Right kidney (tissue), 1 donor: ENCODE measurements around the gene CLEC16A.
"Not testable (repeated sequence)": the region's sequence is repeated elsewhere in the genome, so short reads cannot be mapped to it uniquely, and the experiment has no call there.

Experiments
- DNase-seq: peaks from one replicate; pipeline ENCODE4 v3.0.0-alpha.2; 2016

CLEC16A gene

DNA sequence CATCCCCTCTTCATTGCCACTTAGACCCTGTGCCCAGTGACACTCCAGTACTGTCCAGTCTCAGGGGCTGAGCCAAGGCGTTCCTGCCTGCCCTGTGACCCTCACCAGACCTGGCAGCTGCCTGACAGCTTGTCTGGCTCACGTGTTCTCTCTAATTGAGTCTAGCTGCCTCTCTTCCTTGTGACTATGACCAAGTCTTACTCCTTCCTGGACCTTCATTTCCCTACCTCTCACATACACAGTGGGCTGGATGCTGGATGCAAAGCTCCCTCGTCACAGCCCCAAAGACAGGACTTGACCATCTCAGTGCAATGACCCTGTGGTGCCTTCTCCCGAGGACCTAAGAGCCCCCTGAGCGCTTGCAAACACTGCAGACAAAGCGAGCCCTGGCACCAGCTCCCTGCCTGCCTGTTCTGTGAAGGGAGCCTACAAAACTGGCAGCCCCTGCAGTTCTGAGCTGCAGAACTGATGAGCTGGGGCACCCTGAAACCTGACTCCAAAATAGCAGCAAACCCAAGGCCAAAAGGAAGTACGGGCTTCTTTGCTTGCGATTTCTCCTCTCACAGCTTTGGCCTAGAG, 3.8 kb upstream of the CLEC16A start:
- peak; percentile 20 for DNase-seq

GRCh38 chr16:10941127-10941933, 3.0 kb upstream of the CLEC16A start:
- peak; percentile 56 for DNase-seq

DNA sequence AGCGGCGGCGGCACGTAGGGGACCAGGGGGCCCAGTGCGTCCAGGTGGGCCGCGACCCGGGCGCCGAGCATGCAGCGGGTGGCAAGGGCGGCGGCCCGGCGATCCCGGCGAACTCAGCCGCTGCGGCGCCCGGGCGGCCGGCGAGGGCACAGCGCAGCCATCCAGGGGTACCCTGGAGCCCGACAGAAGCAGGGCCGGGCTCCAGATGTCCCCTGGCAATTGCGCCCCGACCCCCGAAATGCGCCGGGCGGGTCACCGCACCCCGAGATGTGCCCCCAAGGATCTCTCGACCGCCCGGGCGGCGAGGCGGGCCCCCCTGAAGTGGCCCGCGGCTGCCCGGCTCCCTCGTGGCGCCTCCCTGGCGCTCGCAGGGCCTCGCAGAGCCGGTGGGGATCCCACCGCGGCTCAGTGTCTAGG, 2.4 kb upstream of the CLEC16A start:
- peak; percentile 75 for DNase-seq

- peak; percentile 83 for DNase-seq
Observed at GRCh38 chr16:10942352-10943063, 1.9 kb upstream of the CLEC16A start, which contains the start of gene DEXI. TSS of gene DEXI (minus strand) at chr16:10942468. CDS start at chr16:10942005, 463 bp downstream.

DNA sequence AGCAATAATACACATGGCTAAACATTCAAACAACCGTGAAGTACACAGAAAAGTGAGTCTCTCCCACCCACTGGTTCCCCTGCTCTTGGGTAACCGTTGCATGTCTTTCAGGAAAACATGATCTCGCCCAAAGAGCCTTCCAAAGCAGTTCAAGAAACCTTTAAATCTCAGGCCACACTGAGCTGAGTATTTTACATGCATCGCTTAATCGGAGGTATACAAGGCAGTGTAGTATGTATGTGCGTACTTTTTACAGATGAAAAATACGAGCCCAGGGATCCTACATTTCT, 1.4 kb upstream of the CLEC16A start:
- no peak for DNase-seq

DNA sequence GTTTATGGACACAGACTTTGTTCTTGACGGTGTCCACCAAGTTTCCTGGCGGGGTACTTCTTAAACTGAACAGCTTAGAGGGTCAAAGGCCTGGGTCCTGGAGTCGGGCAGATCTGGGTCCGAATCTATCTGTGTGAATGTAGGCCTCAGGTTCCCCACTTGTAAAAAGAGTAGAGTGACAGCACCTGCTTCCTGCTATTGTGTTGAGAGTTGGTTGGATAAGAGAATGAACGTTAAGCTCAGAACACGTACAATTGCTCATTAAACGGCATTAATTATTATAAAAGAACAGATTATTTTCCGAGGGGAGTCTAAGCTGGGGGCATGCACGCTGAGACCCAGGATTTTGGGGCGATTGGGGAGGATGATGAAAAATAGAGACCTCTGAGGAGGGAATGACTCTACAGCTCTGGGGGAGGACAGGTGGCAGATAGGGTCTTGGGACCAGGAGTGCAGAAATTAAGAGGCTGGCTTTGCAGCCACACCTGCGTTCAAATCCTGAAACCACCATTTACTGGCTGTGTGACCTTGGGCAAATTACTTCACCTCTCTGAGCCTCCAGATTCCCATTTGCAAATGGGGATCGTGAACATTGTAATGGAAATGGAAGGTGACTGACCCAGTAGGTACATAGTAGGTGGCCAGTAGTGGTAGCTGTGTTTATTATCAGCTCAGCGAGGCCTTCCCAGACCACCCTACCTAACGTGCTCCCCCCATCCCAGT, 862 bp downstream of the CLEC16A start:
- no peak for DNase-seq

DNA sequence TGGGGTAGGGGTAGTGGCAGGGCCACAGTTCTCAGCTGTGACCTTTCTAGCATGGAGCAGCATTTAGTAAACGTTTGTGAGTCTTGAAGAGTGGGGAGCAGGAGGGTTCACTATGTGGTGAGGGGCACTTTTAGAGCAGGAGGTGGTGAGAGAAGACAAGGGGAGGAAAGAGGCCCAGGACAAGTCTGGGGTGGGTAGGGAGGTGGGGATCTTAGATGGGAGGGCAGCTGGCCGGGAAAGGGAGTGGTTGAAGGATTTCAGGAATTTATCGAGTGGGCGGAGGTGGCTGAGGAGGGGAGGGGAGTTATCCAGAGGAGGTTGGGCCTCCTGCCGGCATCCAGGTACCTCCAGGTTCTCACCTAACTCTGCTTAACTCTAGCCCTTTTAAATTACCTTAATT, 1.9 kb downstream of the CLEC16A start:
- peak; percentile 39 for DNase-seq

GRCh38 chr16:10947211-10947787, 2.9 kb downstream of the CLEC16A start:
- DNase-seq, result no peak

GRCh38 chr16:10949424-10949970, 5.1 kb downstream of the CLEC16A start:
- DNase-seq, result no peak

DNA sequence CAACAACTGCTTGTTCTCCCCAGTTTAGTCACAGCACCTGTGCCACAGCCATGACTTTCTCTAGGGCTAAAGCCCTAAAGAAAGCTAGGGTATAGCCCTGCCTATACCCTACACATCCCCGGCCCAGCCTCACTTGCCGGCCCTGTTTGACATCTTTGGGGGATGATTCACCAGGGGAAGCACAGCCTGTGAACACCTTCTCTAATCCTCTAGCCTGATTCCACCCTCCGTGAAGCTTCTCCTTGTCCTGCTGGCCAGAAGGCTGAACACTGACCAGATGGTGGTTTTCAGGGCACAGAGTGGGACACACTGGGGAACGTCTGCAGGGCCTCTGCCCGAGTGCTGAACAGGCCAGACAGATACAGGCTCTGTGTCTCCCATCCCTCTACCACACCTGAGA, 6.0 kb downstream of the CLEC16A start:
- DNase-seq, result no peak

GRCh38 chr16:10951026-10951425, 6.7 kb downstream of the CLEC16A start:
- DNase-seq, result no peak

DNA sequence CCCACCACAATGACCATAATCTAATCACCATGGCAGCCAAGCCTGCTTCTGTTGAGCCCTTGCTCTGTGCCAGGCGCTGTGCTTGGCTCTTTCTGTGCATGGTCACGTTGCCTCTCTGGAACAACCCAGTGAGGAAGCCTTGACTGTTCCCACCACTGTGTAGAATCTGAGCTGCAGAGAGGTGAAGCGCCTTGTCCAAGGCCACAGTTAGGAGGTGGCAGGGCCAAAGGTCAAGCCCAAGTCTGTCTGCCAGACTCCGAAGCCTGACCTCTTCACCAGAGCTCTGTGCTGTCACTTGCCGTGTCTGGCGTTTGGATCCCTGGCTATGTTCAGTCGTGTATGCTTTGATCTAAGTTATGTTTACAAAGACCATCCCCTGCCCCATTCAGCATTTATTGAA, 10.5 kb downstream of the CLEC16A start:
- DNase-seq, result no peak

- DNase-seq, result no peak
Observed at GRCh38 chr16:10957771-10958482, 13.6 kb downstream of the CLEC16A start.

DNA sequence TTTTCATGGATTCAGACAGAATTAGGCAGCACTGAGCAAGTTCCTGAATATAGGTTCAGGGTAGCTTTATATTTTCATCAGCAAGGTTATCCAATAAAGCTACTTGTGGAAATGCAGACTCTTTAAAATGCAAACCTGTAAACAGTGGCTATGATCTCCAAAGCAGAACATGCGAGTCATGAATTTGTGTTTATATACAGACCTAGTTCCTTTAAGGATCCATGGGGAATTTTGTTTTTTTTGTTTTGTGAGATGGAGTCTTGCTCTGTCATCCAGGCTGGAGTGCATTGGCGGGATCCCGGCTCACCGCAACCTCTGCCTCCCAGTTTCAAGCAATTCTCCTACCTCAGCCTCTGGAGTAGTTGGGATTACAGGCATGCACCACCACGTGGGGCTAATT, 14.8 kb downstream of the CLEC16A start:
- no peak for DNase-seq

DNA sequence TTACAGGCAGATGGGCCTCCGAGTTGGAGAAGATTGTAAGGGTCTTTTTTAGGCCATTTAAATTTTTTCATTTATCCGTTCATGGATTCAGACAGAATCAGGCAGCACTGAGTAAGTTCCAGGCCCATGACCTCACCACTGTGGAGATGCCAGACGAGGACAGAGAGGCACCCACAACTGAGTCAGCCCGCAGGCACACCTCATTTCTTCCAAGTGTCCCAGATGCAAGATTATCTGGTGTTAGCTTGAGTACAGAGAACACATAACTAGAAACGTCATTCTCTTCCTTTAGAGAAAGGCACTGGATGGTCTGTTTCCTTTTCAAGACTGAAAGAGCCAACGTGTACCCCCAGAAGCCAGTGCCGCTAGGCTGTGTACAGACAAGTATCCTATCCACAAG, 16.9 kb downstream of the CLEC16A start:
- DNase-seq, result no peak

DNA sequence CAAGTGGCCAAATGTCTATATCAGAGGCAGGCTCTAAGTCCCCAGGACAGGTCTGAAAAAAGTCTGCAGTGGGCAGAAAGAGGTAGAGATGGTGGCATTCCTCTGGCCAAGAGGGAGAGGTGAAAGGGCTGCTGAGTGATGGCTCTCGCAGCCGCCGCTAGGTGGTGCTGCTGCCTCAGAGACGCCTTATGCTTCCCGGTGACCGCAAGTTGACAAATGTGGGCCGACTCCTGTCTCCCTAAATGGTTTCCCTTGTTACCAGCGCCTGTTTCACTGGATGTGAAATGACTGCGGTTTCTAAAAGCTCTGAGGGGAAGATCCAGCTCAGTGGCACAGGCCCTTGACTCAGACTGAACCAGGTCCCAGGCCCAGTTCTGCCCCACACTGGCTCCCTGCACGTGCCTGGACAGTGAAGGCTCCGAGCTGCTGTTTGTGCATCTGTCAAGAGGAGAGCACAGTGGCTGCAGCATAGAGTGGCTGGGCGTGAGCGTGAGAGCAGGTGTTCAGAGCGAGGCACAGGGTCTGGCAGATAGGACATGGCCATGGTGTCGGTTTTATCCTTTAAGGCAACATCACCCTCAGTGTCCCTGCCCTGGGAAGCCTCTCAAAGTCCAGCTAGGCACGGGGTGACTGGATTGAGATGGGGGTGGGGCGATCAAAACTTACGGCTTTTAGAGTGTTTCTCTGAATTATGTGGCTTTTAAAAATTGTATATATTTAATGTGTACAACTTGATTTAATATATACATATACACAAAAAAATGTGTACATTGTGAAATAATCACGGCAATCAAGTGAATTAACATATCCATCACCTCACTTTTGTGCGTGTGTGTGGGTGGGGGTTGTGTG, 19.9 kb downstream of the CLEC16A start:
- peak; percentile 66 for DNase-seq

DNA sequence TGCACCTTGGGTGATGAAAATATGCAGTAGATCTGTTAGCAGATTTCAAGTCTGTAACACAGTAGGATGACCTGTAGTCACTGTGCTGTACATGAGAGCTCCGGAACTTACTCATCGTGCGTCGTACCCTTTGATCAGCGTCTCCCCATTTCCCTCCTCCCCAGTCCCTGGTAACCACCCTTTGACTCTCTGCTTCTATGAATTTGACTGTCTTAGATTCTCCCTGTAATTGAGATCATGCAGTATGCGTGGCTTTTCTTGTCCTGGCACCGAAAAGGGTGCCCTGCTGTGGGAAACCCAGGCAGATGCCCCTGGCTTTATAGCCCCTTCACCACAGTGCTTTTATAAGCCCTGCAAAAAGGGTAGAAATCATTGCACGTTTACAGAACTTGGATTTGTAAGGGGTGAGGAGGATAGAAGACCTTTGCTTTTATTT, 20.5 kb downstream of the CLEC16A start:
- no peak for DNase-seq

DNA sequence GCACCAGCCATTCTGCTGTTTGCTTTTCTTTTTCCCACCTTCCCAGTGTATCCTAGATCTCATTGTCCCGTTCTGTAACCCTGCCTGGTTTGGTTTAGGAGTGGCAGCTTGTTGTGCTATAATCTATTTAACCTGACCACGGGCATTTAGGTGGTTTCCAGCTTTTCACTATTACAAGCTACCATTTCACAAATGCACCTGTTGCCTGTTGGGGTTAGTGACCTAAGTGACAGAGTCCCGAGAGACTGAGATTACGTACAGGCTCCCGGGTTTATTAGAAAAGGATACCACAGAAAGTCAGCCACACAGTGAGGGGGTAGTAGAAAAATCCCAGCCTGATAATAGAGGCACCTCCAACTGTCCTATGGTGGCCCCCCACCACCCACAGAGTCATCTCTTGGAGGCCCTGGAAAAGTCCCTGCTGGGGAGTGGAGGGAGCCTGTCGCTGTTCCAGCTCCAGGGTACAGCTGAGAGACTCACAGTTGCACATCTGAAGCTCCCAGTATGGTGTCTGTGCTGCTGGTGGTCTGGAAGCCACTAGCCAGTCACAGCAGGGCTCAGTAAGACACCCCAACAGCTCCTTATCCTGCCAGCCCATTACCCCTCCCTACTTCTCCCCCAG, 21.2 kb downstream of the CLEC16A start:
- no peak for DNase-seq

DNA sequence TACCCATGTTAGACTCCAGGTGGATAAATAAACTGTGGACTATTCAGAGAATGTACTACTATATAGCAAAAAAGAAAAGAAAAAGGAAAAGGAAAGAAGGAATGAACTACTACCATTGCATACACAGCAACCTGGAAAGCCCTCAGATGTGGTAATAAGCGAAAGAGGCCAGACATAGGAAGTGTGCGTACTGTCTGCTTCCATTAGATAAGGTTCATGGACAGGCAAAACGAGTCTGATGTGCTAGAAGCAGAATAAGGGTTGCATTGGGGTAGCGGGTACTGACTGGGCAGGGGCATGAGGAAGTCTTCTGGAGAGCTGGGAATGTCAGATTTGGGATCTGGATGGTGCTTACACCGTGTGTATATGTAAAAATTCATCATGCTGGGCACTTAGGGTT, 21.8 kb downstream of the CLEC16A start:
- no peak for DNase-seq

- DNase-seq, result not testable (repeated sequence)
Observed at GRCh38 chr16:10966559-10966958, 22.2 kb downstream of the CLEC16A start.
